Limb (tissue), 2 donors: Measurements from ENCODE around the gene SPATS2L.

Experiments
- DNase-seq, 2 donors: peaks; one replicate each; pipeline ENCODE4 v3.0.0-alpha.2; 2016; ENCODE audit errors: extremely low spot score in 2 of 2

SPATS2L gene

DNA sequence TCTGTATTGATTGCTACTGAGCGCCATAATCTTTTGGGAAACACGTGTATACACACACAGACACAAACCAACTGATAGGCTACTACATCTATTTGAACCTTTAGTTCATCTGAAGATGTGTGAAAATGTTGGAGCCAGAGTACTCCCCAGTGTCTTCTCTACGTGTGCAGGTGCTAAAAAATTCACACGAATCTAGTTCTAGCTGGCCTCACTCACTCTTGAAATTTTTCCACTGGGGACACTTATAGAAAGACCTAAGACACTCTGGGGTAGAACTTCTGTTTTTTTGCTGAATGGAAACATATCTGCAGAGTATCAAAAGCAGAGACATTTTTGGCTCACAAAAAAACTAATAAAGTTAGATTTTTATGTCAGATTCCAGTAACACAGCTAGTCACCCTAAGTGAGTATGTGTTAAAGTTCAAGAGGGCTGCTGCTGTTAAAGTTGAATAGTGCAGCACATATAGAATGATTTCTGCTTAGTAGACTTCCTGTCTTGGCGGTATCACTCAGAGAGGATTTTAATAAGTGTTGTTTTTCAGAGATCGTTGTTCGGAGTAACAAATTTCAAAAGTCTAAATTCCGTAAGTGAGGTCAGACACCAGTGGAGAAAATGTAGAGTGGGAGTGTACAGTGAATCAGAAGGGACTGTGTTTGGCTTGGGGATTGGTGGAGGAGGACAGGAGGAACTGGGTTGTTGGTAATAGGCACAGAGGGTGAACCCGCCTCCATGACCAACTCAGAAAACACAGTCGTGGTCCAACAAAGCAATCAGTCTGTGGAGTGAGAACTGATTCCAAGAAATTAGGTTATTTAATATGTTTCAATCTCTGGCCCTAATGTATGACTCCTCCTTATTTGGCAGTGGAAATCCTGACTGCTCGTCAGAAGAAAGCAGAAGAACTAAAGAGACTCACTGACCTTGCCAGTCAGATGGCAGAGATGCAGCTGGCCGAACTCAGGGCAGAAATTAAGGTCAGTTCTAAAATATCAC, 160.2 kb downstream of the SPATS2L start:
- peak in 1 of 2 donors; percentile 55 for DNase-seq

DNA sequence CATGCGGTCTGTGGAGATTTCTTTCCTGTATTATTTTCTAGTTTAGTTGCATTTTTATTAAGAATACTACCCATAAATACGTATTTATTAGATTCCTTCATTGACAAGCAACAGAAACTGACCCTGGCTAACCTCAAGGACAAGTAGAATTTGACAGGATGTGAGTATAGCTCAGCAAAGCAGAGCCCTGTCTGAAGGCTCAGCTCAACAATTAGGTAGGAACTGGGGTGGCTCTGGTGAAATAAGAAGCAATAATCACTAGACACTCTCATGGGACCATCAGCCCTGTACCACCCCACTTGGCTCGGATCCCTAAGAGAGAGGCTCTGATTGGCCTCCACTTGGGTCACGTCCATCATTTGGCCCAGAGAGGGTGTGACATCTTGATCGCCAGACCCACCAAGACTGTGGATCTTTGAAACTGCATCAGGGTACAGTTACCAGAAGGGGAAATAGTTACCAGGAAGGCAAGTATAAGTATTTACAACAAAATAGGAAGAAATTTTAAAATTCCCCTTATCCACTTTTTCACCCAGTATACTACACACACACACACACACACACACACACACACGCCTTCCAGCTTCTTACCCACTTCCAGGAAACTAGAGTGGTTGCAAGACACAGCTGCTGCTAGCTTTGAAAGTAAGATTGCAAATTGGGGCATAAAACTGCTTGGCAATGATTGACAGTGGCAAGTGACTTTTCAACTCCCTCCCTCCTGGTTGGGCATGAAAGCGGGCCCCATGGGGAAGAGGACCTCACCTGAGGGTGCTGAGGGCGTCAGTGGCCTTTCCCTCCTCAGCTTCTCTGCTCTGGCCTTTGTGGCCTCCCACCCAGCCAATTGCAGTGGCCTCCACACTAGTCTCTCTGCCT, 161.6 kb downstream of the SPATS2L start:
- DNase-seq, result peak in 1 of 2 donors; percentile 16

DNA sequence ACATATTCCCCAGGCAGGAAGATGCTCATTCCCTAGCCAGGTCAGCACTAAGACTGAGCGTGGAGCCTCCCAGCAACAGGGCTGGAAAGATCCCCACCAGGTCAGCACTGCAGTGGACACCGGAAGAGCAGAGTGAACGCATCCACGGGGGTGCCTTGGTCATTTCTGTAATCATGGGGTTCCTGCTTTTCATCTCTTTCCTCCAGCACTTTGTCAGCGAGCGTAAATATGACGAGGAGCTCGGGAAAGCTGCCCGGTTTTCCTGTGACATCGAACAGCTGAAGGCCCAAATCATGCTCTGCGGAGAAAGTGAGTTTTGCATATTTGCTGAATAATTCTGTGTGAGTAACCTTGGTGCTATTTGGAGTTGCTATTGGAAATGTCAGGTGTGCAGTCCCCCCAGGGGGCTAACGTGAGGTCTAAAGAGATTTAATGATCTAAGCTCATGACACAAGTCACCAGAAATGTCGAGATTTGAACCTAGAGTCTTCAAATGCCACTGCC, 163.3 kb downstream of the SPATS2L start:
- no peak for DNase-seq

DNA sequence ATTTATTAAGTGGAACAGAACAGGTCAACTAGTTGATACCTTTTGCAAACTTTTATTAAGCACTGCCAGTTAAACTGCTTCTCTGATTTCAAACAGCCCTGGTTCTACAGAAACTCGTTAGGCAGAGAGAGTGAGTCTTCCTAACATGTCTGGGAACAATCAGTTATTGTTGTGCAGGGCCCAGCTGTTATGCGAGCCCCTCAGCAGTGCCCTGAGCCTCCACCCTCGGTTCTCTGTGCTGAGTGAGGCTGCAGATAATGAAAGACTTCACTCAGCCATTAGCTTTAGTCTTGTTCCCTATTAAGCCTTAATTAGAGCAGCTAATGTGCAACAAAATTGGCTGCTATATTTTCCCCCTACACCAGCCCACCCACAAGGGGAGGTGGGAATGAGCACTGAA, 163.7 kb downstream of the SPATS2L start:
- DNase-seq, result peak; percentile 37 to 42

DNA sequence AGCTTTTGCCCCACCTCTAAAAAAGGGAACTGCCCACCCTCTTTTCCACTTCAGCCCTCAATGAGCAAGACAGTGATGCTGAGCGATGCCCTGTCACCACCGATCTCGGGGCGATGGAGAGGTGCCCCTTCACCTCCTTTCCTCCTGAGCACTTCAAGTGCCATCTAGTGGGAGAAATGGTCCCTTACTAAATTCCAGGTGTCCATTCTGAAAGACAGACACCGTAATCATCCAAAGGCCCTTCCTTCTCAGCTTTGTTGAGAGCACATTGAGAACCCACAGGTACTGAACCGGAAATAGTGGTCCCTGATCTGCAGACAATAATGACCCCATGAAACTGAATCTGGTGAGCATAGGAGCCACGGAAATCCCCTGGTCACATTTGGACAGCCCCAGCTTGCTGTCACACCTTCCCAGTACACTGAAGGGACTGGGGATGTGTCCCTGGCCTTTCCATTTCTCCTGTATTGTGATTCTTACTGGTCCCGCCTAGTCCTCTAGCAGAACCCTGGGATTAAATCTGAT, 164.9 kb downstream of the SPATS2L start:
- DNase-seq, result no peak

DNA sequence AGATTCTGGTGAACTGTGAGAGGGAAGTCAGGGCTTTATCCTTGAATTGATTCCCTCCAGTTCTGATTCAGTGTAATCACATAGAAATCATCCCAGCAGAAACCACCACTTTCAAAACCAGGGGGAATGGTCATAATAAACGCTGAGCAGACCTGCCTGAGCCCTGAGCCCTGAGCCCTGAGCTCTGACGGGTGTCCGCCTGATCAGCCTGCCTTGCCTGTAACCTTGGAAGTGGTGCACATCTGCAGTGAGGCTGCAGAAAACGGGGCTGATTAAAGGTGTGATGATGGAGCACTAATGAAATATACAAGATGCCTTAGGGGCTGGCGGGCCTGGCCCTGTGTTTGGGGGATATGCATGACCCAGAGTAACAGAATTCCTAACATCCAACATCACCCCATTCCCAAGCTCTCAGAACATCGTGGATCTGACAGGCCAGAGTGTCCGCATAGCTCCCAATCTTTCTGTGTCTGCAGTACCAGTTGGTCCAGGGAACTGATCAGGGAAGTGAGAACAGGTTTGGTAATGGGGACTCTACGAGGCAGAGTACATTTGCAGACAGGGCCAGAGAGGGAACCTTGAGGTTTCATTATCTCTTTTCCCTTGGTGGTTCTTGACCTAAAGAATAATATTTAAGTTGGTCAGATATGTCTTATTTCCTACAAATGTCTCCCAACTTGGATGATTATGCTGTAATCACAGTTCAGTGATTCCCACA, 165.6 kb downstream of the SPATS2L start:
- no peak for DNase-seq

DNA sequence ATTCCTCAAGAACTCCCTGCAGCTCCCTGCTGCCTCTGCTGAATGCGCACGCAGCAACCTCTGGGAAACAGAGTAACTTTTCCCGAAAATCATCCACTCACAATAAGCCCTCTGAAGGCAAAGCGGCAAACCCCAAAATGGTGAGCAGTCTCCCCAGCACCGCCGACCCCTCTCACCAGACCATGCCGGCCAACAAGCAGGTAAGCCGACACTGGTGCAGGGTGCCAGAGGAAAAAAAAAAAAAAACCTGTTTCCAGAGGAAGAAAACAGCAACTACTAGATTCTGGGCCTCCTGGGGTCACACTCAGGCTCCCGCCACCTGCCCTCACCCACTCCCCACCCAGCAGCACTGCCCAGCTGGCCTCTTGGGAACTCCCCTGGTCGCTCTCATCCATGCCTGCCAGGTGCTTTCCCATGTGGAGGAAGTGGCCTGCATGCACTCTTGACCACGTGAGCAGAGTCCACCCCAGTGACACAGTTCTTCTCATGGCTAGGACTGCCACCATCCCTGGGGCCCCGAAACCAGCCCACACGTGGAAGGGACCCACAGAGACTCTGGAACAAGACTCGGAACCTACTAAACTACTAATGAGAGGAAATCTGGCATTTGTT, 166.5 kb downstream of the SPATS2L start:
- DNase-seq, result no peak

DNA sequence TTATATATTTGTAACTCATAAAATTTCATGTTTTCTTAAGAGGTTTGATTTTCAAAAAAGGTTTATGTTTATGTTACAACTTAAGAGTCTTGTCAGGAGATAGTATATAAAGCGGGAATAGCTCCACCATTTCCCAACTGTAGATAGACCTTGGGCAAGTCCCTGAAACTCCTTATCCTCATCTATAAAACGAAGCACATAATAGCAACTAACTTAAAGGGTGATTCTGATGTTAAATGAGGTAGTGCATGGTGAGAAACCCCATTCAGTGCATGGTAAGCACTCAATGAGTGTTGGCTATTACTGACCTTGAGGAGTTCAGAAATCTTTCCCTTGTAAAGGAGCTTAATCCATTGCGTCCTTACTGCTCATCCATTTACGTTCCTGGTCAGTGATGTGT, 169.3 kb downstream of the SPATS2L start:
- no peak for DNase-seq

DNA sequence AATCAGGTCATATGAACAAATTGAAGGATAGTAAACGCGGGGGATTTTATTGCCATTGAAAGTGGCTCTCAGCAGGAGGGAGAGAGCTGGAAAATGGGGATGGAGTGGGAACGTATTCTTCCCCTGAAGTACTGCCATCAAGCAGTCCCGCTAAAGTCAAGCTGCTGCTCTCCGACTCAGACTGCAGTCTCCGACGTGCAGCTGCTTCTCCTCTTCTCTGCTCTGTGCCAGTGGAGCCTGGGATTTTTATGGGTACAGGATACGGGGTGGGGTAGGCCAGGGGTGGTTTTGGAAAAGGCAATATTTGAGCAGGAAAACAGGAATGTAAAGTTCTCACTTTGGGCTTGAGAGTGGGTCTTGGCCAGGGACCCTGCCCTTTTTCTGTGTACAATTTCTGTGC, 170.3 kb downstream of the SPATS2L start:
- DNase-seq, result no peak

DNA sequence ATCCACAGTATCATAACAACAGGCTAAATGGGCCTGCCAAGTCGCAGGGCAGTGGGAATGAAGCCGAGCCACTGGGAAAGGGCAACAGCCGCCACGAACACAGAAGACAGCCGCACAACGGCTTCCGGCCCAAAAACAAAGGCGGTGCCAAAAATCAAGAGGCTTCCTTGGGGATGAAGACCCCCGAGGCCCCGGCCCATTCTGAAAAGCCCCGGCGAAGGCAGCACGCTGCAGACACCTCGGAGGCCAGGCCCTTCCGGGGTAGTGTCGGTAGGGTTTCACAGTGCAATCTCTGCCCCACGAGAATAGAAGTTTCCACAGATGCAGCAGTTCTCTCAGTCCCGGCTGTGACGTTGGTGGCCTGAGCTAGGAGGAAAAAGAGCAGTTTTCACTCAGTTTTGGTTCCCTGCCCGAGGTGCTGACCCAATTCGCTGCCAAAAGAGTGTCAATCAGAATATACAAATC, 171.2 kb downstream of the SPATS2L start:
- DNase-seq, result no peak

DNA sequence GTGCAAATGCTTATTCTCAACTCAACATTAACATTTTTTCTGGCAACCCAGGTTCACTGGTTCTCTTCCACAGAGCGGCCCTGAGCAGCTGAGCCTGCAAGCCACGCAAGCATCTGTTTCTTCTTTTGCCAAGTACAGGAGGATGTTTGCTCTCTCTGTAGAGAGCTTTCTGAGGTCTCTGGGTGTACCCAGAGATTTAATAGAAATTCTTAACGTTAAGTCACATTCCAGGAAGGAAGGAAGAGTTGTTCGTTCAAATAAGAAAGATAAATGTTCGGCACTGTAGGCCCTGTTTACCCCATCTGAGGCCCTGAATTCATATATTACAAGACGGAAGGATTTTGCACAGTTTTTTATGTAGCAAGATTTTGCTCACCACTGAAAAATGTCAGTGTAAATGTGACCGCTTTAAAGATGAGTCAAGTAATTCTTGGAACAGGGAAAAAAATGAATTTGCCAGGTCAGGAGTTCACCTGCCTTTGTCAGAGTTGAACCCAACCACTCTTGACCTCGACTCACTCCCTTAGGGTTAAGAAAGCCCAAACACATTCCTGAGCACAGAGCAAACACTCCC, 173.3 kb downstream of the SPATS2L start:
- peak in 1 of 2 donors; percentile 48 for DNase-seq

DNA sequence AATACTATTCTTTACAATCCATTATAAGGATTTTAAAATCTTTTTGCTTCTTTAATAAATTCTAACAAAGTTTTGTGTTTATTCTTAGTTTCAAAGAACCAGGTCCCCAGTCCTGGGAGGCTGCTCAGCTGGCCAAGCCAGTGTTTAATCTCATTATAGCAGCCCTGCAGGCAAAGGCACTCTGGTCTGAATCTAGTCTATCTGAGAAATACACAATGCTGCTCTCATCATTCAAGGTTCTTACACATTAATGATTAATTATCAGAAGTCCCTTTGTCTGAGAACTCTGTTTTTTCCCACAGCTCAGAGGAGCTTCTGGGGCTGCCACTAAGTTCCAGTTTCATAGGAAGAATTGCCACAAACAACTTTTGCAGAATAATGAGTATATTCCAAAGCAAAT, 175.7 kb downstream of the SPATS2L start:
- no peak for DNase-seq

DNA sequence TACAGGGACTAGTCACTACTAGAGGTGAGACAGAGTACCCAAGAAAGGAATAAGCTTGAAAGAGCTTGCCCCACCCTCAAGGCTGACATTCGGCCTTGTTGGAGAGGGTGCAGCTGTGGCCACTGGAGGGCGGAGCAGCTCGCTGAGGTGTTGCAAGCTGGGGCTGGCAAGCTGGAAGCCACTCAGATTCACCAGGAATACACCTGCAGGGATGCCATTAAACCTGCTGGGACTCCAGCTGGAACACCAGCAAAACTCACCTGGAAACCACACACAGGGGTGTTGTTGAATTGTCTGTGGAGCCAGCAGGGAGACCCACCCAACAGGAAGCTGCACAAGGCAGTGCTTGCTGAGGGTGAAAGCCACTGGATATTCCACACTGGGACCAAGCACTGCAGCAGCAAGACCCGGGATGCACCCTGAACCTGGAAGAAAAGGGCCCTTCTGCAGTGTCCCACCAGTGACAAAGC, 177.3 kb downstream of the SPATS2L start:
- DNase-seq, result no peak

DNA sequence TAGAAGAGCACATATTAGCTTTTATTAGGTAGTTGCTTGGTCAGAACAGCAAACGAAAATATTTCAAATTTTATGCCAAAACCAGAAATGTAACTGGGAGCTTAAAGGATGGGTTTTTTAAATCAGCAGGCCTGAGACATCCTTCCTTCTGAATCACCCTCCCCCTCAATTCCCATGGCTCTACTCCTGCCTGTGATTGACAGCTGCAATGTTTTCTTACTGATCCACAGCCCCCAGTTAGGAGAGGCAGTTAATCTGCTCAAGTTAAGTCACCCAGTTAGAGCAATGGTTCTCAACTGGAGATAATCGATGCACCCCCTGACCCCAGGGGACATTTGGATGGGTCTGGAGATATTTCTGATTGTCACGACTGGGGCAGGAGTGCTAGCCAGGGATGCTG, 178.4 kb downstream of the SPATS2L start:
- no peak for DNase-seq

DNA sequence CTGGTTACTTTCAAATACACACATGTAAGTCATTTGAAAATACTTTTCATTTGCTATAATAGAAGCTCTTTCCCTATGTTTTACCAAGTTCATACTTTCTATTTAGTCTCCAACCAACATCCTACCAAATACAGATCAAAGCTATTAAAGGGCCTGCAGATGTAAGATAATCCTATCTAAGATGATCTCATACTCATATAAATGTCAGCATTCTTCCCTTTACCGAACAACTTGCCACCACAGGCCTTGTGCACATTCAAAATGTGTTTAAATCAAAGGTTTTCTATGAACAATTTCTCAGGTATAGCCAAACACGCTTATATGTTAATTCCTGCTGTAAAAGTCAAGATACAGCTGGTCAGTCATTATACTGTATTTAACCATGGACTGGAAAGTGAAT, 180.0 kb downstream of the SPATS2L start:
- DNase-seq, result no peak

DNA sequence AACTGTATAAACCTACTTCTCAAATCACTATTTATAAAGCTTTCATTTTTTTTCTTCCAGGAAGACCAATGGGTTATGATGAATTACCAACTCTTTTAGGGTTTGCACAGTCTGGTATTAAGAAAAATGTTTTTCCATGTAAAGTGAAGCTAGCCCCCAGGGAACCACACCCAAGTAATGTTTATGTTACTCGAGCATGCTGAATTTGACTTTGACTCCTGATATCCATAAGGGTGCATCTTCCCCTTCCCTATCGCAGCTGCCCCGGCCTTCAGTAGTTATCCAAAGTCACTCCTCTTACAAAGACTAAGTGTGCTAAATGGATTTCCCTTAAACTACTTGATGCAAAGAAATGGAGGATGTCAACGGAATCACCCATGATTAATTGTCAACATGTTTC, 181.7 kb downstream of the SPATS2L start:
- DNase-seq, result no peak

DNA sequence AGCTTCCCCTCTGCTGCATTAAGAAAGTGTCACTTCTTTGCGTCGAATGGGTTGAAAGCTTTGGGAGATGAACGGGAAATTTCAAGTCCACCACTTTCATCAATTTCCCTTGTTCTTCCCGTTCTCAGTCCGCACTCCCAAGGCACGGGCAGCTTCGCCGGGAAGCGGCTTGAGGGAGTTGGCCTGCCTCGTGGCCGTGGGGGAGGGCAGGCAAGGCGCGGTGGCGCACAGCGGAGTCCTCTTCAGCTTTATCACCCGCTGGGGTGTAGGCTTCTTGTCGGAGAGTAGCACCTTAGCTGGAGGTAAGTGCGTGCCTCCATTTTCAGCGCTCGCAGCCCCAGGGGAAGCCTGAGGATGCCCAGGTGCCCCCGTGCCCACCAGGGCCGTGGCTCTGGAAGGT, 183.5 kb downstream of the SPATS2L start:
- no peak for DNase-seq

DNA sequence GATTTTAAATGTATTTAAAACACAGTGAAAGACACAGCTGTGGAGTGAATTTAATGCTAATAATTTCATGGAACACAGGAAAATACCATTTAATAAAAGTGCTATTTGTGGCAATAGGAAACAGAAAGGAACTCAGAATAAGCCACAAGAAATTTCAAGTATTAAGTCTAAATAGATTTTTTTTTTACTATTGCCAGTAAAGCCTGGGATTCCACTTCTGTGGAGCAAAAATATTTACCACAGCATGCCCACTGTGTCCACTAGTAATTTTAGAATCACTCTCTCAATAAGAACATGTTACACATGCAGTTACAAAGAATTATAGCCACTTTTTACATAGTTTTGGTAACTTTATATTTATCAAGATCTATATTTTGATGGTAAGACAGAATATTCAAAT, 186.2 kb downstream of the SPATS2L start:
- no peak for DNase-seq

DNA sequence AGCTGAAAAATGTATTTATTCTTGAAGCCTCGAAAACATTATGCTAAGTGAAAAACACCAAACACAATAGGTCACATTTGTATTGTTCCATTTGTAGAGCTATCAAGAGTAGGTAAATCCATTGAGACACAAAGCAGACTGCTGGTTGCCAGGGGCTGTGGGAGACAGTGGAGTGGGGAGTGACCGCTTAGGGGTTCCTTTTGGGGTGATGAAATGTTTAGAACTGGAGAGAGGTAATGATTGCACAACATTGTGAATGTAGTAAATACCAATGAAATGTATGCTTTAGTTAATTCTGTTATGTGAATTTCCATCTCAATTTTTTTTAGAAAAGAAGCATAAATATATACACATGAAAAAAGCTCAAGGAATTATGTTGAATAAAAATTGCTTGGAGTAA, 187.6 kb downstream of the SPATS2L start:
- no peak for DNase-seq

DNA sequence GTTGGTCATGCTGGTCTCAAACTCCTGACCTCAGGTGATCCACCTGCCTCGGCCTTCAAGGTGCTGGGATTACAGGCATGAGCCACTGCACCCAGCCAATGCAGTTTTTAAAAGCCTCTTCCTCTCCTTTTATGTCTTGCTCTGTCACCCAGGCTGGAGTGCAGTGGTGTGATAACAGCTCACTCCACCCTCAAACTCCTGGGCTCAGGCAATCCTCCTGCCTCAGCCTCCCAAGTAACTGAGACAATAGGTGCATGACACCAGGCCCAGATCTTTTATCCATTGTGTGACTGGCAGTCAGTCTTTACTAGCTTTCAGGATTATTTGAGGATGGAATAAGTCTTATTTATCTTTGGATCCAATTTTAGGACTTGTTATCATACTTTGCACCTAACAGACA, 190.2 kb downstream of the SPATS2L start:
- no peak for DNase-seq
